Measurements from ENCODE around the gene FBXL13. TPM values are rescaled to one million over a fixed set of nuclear protein-coding genes. Genes with fewer than 3 reads are reported as not detected.
"Not testable (repeated sequence)": the region's sequence is repeated elsewhere in the genome, so short reads cannot be mapped to it uniquely, and the experiment has no call there.

The FBXL13 gene
- total RNA-seq, 4 donors from 2014 or later: 0.40 to 0.95 (median 0.51) TPM

DNA sequence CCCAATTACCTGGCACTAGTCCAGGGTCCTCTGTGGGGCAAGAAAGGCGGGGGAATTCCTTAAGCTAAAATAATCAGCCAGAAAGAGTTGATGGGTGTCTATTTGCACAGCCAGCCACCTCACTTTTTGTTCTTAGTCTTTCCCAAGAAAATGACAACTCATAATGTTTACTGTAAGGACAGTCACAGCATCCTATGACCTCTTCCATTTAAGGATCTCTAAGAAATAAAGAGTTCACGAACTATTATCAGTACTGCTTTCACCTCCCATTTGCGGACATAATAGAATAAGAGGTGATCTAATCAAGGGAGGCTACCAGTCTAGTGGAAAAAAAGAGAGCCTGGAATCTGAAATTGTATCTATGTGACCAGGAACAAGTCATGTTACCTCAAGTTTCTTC lies 234.2 kb downstream of the FBXL13 start:
- DNase-seq: no peak
- H3K27me3 ChIP-seq: no peaks in the 10 kb centered on the region
- H3K4me1 ChIP-seq: peaks cover 0 to 31% (median 4%) of the 10 kb centered on the region in 3 donors
- intact Hi-C loops (cut with DNase I): no loop called here
- 89 to 91% methylated on average over 3 of the region's 3 CpGs for WGBS, 2 donors
- no peaks in the 10 kb centered on the region for H3K9me3 ChIP-seq
- H3K4me3 ChIP-seq: no peak overlapping the region
- no peaks in the 10 kb centered on the region for H3K36me3 ChIP-seq
- no peak overlapping the region for H3K27ac ChIP-seq
- TF ChIP-seq POLR2A (IDR thresholded peaks at IDR 0.05): no peak
- TF ChIP-seq, protein P1, sequence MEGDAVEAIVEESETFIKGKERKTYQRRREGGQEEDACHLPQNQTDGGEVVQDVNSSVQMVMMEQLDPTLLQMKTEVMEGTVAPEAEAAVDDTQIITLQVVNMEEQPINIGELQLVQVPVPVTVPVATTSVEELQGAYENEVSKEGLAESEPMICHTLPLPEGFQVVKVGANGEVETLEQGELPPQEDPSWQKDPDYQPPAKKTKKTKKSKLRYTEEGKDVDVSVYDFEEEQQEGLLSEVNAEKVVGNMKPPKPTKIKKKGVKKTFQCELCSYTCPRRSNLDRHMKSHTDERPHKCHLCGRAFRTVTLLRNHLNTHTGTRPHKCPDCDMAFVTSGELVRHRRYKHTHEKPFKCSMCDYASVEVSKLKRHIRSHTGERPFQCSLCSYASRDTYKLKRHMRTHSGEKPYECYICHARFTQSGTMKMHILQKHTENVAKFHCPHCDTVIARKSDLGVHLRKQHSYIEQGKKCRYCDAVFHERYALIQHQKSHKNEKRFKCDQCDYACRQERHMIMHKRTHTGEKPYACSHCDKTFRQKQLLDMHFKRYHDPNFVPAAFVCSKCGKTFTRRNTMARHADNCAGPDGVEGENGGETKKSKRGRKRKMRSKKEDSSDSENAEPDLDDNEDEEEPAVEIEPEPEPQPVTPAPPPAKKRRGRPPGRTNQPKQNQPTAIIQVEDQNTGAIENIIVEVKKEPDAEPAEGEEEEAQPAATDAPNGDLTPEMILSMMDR (IDR thresholded peaks at IDR 0.05): no peak

DNA sequence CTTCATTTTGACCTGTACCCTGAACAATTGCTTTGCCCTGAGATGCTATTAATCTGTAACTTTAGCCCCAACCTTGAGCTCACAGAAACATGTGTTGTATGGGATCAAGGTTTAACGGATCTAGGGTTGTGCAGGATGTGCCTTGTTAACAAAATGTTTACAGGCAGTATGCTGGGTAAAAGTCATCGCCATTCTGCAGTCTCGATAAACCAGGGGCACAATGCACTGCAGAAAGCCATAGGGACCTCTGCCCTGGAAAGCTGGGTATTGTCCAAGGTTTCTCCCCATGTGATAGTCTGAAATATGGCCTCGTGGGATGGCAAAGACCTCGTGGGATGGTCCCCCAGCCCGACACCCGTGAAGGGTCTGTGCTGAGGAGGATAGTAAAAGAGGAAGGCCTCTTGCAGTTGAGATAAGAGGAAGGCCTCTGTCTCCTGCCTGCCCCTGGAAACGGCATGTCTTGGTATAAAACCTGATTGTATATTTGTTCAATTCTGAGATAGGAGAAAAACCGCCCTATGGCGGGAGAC lies 236.0 kb downstream of the FBXL13 start:
- H3K9me3 ChIP-seq; H3K36me3 ChIP-seq; intact Hi-C loops (cut with DNase I); H3K27ac ChIP-seq; H3K4me3 ChIP-seq; DNase-seq; H3K27me3 ChIP-seq: not testable (repeated sequence)
- H3K4me1 ChIP-seq: peaks cover 0 to 37% (median 4%) of the 10 kb centered on the region in 3 donors
- WGBS, 2 donors: 93 to 96% methylated on average over 6 to 8 of the region's 10 CpGs

DNA sequence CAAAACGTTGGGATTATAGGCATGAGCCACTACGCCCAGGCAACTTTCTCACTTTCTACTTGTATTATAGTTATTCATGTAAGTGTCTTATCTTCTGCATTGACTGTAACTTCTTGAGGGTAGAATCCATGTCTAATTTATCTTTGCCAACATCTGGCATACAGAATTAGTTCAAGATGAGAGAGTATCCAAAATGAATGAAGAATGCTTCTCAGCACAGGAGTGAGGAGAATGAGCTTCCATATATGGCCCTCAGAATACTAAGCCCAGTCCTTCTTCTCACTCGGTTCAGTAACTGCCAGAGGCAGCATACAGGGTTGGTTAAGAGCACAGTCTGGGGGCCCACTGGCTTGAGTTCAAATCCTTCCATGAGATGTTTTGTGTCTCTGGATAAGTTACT lies 236.8 kb downstream of the FBXL13 start:
- DNase-seq: no peak
- Histone ChIP-seq H3K27ac (no peak overlapping the region), H3K4me1 (peaks cover 0 to 37% (median 4%) of the 10 kb centered on the region in 3 donors), H3K4me3 (no peak overlapping the region), H3K9me3 (no peaks in the 10 kb centered on the region), H3K27me3 (no peaks in the 10 kb centered on the region), H3K36me3 (no peaks in the 10 kb centered on the region)
- intact Hi-C loops (cut with DNase I): no loop called here
- 61 to 80% methylated on average over 3 of the region's 3 CpGs for WGBS, 2 donors
- no peak for TF ChIP-seq POLR2A (IDR thresholded peaks at IDR 0.05)
- TF ChIP-seq, protein P1 (IDR thresholded peaks at IDR 0.05): no peak

DNA sequence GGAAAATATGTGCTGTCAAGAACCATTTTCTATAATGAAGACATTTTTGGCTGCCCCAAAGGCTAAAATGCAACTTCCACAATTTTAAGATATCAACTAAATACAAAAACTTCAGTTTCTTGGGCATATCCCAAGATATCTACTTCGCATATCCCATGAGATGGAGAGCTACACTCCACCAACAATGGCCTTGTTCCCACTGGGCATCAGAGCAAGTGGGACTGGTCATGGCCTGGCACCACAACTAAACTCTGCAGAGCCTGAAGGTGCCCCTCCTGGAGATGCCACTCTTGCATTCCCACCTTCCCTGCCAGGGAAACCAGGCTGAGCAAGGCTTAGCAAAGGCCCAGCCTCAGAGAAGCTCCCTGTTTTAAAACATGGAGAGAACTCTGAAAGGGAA lies 237.6 kb downstream of the FBXL13 start:
- DNase-seq: no peak
- TF ChIP-seq, protein P1 (IDR thresholded peaks at IDR 0.05): no peak
- no peak for TF ChIP-seq POLR2A (IDR thresholded peaks at IDR 0.05)
- H3K36me3 ChIP-seq: no peaks in the 10 kb centered on the region
- WGBS, 2 donors: 75 to 90% methylated on average over 1 of the region's 1 CpG
- intact Hi-C loops (cut with DNase I): no loop called here
- H3K27me3 ChIP-seq: no peaks in the 10 kb centered on the region
- H3K4me1 ChIP-seq: peaks cover 0 to 29% (median 4%) of the 10 kb centered on the region in 3 donors
- H3K4me3 ChIP-seq: no peak overlapping the region
- no peaks in the 10 kb centered on the region for H3K9me3 ChIP-seq
- H3K27ac ChIP-seq: peak overlapping the region in 2 of 4 donors; percentile 4 to 36

DNA sequence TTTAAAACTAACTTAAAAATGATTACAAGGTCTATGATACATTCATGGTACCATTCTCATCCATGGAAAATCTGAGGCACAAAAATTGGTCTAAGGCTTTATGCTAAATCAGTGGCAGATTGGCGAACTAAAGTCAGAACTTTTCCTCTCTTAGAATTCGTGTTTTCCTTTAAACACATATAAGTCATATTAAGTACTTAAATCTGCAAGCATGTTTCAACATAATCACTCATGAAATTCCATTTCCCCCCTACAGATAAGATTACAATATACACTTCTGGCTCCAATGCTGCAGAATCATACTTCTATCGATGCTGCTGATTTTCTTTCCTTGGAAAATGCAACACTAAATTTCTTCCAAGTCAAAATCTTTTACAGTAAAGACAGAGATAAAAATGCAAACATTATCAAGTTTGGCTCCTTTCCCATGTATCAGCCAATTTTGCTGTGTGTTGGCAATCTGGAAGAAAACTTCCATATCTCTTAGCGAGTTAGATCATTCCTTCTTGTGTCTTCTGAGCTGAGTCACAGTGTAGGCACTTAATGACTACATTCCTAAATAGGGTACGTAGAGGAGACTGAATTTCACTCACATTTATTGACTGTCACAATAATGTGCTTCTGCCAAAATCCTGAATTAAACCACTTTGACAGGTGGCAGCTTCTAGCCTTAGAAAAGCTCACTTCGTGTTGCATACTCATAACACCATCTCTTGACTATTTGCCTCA lies 238.2 kb downstream of the FBXL13 start:
- H3K36me3 ChIP-seq: no peaks in the 10 kb centered on the region
- intact Hi-C loops (cut with DNase I): no loop called here
- H3K27ac ChIP-seq: peak overlapping the region in 2 of 4 donors; percentile 4 to 36
- H3K4me1 ChIP-seq: peaks cover 0 to 23% (median 4%) of the 10 kb centered on the region in 3 donors
- no peaks in the 10 kb centered on the region for H3K9me3 ChIP-seq
- H3K4me3 ChIP-seq: no peak overlapping the region
- no peak for DNase-seq
- WGBS, 2 donors: 49 to 60% methylated on average over 6 of the region's 6 CpGs
- no peaks in the 10 kb centered on the region for H3K27me3 ChIP-seq
- TF ChIP-seq POLR2A (IDR thresholded peaks at IDR 0.05): no peak
- TF ChIP-seq, protein P1 (IDR thresholded peaks at IDR 0.05): no peak
